CMK (cell line): Measurements from ENCODE around the gene COA5.

Experiments used
- DNase-seq: peaks from one replicate; pipeline ENCODE4 v3.0.0-alpha.2; 2010; ENCODE audit warnings: low read depth

Gene COA5, protein sequence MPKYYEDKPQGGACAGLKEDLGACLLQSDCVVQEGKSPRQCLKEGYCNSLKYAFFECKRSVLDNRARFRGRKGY

DNA sequence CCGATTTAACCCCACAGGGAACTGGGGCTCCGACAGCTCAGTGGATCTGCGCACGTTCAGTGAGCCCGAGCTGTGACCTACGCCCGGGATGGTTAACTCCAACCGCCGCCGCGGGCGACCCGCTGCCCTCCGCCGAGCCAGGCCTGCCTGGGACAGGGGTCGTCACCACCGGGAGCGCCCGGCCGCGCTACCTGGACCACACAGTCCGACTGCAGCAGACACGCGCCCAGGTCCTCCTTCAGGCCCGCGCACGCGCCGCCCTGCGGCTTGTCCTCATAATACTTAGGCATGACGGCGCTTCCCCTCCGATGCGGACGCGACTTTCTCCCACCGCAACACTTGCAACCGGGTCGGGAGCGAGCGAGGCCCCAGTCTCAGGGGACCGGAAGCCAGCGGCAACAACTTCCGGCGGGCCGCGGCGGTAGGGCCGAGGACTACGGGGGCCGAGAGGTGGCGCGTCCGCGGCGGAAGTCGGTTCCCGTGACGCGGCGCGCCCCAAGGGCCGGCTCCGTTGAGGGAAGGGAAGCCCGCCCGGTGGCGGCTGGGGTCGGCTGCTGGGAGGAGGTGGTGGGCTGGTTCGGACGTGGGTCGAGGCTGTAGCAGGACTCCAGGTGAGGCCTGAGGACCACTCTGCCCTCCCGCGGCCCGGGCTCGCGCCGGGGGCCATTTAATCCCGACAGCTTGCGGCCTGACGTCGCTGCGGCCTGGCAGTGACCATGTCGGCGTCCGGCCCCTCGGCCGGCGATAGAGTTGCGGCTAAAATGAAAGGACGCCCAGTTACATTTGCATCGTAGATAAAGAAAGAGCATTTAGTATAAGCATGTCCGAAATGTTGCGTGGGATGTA, at the start of gene COA5, which contains the start of gene UNC50:
TSS of gene COA5 (minus strand) at position 397 of the 846 bp plus-strand sequence. CDS start at position 290, 107 bp downstream.
TSS of gene UNC50 (plus strand) at position 474 of the 846 bp plus-strand sequence. CDS start 1,171 bp downstream, outside the sequence.
- peak; percentile 81 for DNase-seq

DNA sequence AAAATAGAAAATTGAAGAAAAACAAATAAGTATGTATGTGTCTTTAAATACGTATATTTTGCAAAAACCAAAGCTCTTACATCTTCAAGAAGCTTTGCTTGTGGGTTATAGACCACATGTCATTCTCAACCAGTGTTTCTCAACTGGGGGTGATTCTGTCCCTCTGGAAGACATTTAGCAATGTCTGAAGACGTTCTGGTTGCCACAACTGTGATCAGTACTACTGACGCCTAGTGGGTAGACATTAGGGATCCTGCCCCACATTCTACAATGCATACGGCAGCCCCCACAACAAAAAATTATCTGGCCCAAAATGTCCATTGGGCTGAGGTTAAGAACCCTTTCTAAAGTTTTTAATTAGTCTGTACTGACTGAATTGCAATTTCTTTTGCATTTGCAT, 48.5 kb upstream of the COA5 start:
- no peak for DNase-seq

GRCh38 chr2:98654699-98655495, 46.6 kb upstream of the COA5 start:
- no peak for DNase-seq

- no peak for DNase-seq
These were observed 42.7 kb upstream of the COA5 start for GRCh38 chr2:98650998-98651397.

DNA sequence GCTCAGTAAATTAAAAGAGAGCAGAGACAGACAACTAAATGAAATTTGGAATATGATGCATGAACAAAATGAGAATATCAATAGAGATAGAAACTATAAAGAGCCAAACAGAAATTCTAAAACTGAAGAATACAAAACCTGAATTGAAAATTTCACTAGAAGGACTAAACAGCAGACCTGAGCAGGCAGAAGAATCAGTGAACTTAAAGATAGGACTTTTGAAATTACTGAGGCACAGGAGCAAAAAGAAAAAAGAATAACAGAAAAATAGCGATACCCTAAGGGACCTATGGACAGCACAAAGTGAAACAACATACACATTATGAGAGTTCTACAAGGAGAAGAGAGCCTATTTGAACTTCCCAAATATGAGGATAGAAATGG, 41.7 kb upstream of the COA5 start:
- DNase-seq: no peak

- DNase-seq: peak; percentile 44
These were observed 41.1 kb upstream of the COA5 start for GRCh38 chr2:98649135-98649991.

- DNase-seq: no peak
These were observed 40.1 kb upstream of the COA5 start for GRCh38 chr2:98648451-98648850.

DNA sequence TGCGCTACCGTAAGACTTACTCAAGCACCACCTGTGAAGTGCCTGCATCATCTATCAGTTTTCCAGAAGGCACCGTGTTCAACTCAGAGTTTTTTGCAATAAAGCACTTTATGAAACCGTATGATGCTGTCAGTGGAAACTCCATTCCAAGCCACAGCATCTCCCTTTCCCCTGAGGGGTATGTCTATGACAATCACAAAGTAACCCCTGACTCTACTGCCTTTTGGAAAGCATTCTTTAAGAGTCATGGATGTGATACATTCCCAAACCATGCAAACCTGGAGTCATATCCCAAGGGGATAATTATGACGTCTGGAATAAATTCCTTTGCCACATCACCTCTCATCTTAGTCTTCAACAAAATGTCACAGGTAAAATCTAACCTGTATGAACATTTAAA, 39.3 kb upstream of the COA5 start:
- DNase-seq: no peak

GRCh38 chr2:98643496-98644100, 35.3 kb upstream of the COA5 start:
- DNase-seq: no peak

GRCh38 chr2:98637401-98638147, 29.3 kb upstream of the COA5 start:
- no peak for DNase-seq

GRCh38 chr2:98634406-98635092, 26.2 kb upstream of the COA5 start:
- no peak for DNase-seq

- no peak for DNase-seq
These were observed 24.0 kb upstream of the COA5 start for GRCh38 chr2:98632351-98632750.

DNA sequence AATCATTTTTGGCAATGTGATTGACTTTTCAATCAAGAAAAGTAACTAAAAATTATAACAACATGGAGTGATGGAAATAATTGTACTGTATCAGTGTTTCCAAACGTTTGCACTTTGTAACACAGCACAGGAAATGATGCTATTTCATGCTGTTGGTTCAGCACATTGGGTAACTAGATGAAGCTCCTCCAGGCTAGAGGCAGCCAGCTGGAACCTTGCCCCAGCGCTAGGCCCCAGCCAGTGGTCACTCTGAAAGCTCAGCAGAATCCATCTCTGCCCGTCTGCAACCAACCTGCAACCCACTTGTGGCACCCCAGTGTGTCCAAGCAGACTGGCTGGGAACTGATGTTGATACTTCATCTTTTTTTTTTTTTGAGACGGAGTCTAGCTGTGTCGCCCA, 15.3 kb upstream of the COA5 start:
- no peak for DNase-seq

GRCh38 chr2:98617149-98617548, 8.8 kb upstream of the COA5 start:
- no peak for DNase-seq

DNA sequence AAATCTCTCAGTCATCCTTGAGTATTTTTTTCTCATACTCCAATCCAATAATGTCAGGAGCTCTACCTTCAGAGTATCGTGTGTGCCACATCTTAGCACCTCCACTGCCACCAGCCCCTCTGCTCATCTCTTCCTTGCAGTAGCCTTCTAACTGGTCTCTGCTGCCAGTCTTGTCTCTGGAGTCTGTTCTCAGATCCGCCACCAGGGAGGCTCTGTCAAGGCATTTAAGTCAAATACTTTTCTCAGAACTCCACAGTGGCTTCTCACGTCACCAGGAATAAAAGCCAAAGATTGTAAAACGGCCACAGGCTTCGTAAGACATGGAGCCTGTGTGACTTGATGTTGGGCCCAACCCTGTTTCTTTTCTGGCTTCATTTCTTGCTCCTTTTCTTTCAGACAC, 7.2 kb upstream of the COA5 start:
- no peak for DNase-seq

DNA sequence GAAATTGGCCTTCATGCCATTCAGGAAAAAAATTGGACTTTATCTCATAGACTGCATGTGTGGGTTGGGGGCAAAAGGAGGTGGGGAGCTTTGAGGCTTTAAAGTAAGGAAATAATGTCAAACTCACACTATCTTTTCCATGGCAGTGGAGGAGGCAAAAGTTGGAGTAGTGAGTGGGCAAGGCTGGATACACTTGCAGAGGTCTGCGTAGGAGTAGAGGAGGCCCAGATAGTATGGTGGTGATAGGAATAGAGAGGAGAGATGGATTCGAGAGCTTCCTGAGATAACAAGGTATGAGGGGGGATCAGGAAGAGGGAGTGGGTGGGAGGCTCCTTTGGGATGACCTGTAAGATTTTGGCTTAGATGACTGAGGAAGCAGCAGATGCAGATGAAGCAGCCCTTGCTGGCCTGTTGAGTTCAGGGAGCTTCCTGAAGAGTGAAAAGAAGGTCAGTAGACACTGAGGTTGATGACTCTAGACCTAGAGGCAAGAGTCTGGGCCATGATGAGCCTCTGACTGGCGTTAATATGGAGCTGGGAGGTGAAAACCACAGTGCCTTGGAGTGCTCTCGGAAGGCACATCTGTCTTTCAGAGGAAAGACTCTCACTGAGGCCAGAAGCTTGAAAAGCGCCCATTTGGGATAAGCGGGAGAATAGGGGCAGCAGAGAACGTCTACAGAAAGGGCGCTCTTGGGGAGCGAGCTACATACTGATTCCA, 5.9 kb upstream of the COA5 start:
- no peak for DNase-seq

DNA sequence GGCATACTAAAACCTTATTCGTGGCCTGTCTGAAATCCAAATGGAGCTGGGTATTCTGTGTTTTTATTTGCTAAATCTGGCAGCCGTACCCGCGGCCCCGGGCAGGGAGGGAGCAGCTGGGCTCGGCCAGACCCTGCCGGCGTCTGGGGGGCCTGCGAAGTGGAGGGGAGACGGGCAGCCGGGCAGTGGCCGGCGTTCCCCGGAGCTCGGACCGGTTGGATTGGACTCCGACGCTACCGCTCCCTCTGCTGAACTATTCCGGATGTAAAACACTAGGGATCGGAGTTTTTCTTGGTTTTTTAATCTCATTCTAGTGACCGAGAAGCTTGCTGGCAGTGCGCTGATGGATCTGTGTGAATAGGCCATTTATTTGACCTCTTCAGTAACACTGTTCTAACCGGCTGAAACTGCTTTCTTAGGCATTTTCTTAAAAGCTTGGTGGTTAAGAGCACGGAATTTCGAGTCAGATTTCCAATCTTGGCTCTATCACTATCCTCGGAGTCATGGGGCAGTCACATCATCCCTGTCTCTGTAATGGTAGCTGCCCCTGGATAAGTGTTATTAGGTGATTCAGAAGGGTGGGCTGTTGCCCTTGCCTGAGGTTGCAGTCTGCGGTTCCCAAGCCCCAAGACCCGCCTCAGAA, 771 bp upstream of the COA5 start:
- DNase-seq: no peak

- DNase-seq: no peak
These were observed 584 bp downstream of the COA5 start for GRCh38 chr2:98607741-98608115.

DNA sequence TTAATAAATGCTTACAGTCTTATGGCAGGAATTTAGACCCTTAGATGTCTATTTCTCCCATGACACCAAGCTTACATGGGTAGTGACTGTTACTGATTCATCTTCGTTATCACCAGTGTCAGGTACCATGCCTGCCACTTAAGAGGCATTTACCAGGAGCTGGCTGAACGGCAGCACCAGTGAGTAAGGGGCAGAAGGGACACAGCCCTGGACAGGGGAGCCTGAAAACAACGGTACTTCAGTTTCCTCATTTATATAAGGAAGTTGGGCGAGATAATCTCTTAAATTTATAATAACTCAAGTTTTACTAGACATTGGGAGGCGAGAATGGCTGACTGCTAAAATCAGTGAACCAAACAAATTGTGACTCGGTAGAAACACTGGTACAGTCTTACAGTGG, 1.2 kb downstream of the COA5 start:
- no peak for DNase-seq
